ENCODE data around the gene DNAJC2.
"Not testable (repeated sequence)": the region's sequence is repeated elsewhere in the genome, so short reads cannot be mapped to it uniquely, and the experiment has no call there.

DNAJC2 gene

GRCh38 chr7:103264054-103264453, 80.5 kb downstream of the DNAJC2 start:
- not testable (repeated sequence) for DNase-seq

Measured in activated CD4-positive, alpha-beta T cell treated with anti-CD3 and anti-CD28 coated beads for 1 hour (primary cell).